Type B pancreatic cell (in vitro differentiated cells): Measurements from ENCODE around the gene SEMA3E. TPM values are rescaled to one million over a fixed set of nuclear protein-coding genes. Genes with fewer than 3 reads are reported as not detected.
"Not testable (repeated sequence)": the region's sequence is repeated elsewhere in the genome, so short reads cannot be mapped to it uniquely, and the experiment has no call there.

Source experiments
- DNase-seq: peaks from one replicate; pipeline ENCODE4 v3.0.0; 2021; ENCODE audit warnings: mixed read lengths; ENCODE audit not compliant: unreplicated experiment; ENCODE audit errors: extremely low spot score
- H3K27ac Mint-ChIP-seq: 2 replicates; pipeline ENCODE4 v1.8.0; 2021; ENCODE audit warnings: mild to moderate bottlenecking, mixed read lengths
- H3K27me3 Mint-ChIP-seq: 2 replicates; pipeline ENCODE4 v1.8.0; 2021; ENCODE audit warnings: mixed read lengths
- H3K36me3 Mint-ChIP-seq: 2 replicates; pipeline ENCODE4 v1.8.0; 2021; ENCODE audit warnings: mixed read lengths
- H3K4me1 Mint-ChIP-seq: one replicate; pipeline ENCODE4 v1.8.0; 2021; ENCODE audit warnings: mixed read lengths; ENCODE audit not compliant: unreplicated experiment
- H3K4me3 Mint-ChIP-seq: 2 replicates; pipeline ENCODE4 v1.8.0; 2021; ENCODE audit warnings: mild to moderate bottlenecking, mixed read lengths
- H3K9me3 Mint-ChIP-seq: 2 replicates; pipeline ENCODE4 v1.8.0; 2021; ENCODE audit warnings: mixed read lengths
- CTCF ChIP-seq: fragments of 200-600 bp; sonication (generic); conservative IDR thresholded peaks from 2 replicates; pipeline ENCODE4 v1.5.0; 2021; ENCODE audit warnings: antibody characterized with exemption, mild to moderate bottlenecking
- total RNA-seq: library from RNA; stranded (reverse); gene quantifications from 2 replicates; pipeline ENCODE4 v1.2.1, GENCODE V29; 2021; ENCODE audit warnings: low replicate concordance

SEMA3E gene
- total RNA-seq, 1 donor from 2014 or later = 27.7 TPM

DNA sequence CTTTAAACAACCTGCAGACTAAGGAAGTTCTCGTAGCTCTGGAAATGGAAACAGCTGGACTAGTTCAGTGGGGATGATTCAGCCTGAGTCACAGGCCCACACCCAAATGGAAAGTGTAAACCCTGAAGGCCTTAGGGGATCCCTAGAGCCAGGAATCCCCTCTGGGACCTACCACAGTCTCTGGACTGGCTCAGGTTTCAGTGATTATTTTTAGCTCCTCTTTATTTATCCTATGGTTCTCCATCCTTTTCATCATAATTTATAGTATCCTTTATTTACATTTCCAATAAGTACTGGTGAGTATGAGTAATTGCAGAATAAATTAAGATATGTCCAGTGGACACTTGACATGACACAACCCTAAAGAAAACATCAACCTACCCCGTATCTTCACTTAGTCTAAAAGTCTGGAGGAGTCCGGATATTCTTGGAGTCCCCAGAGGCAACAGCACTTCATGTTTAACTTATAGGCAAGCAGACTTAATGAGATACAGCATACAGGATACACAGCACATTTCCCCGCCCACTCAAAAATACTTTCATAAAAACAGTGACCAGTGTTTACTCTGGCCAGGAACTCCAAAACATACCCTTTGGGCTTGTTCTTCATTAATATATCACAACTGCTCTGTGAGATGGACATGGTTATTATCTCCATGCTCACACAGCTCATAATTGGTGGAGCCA is 28.4 kb upstream of the SEMA3E start:
- peak overlapping the region; percentile 41 for H3K4me3 Mint-ChIP-seq
- DNase-seq = no peak
- H3K9me3 Mint-ChIP-seq = peaks cover 3% of the 10 kb centered on the region
- no peak for TF ChIP-seq CTCF
- peak overlapping the region; percentile 47 for H3K27ac Mint-ChIP-seq
- no peaks in the 10 kb centered on the region for H3K36me3 Mint-ChIP-seq
- peaks cover 22% of the 10 kb centered on the region for H3K4me1 Mint-ChIP-seq
- H3K27me3 Mint-ChIP-seq = no peaks in the 10 kb centered on the region

DNA sequence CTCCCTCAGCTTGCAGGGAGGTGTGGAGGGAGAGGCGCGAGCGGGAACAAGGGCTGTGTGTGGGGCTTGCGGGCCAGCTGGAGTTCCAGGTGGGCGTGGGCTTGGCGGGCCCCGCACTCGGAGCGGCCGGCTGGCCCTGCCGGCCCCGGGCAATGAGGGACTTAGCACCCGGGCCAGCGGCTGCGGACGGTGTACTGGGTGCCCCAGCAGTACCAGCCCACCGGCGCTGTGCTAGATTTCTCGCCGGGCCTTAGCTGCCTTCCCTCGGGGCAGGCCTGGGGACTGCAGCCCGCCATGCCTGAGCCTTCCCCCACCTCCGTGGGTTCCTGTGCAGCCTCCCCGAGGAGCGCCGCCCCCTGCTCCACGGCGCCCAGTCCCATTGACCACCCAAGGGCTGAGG is 24.4 kb upstream of the SEMA3E start:
- not testable (repeated sequence) for H3K27me3 Mint-ChIP-seq, H3K9me3 Mint-ChIP-seq, H3K4me3 Mint-ChIP-seq, H3K36me3 Mint-ChIP-seq, H3K27ac Mint-ChIP-seq, DNase-seq
- peaks cover 19% of the 10 kb centered on the region for H3K4me1 Mint-ChIP-seq

DNA sequence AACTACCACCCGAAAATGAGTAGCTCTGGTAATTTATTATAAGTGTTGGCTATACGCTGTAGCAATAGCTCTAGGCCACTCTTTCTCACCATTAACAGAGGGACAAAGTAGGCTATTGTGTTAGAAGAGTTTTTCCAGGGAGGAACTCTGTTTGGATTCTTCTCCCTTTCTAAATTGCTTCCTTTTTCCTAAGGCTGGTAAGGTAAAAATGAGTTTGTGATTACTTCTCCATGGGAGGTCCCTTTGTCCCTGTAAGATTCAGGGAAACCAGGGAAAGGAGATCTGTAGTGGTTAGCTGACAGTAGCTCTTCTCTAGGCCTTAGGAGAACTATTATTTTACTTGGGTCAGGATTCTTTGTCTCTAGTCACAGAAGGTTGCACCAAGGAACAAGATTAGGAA is 23.2 kb upstream of the SEMA3E start:
- no peak for TF ChIP-seq CTCF
- Mint-ChIP-seq H3K9me3 (no peaks in the 10 kb centered on the region), H3K36me3 (no peaks in the 10 kb centered on the region), H3K27ac (peak overlapping the region; percentile 31), H3K4me1 (peaks cover 9% of the 10 kb centered on the region), H3K4me3 (no peak overlapping the region), H3K27me3 (no peaks in the 10 kb centered on the region)
- DNase-seq = no peak

GRCh38 chr7:83663131-83663530 is 14.2 kb upstream of the SEMA3E start:
- DNase-seq = no peak
- no peaks in the 10 kb centered on the region for H3K36me3 Mint-ChIP-seq
- H3K4me3 Mint-ChIP-seq = no peak overlapping the region
- H3K4me1 Mint-ChIP-seq = peaks cover 6% of the 10 kb centered on the region
- H3K27me3 Mint-ChIP-seq = no peaks in the 10 kb centered on the region
- no peak overlapping the region for H3K27ac Mint-ChIP-seq
- TF ChIP-seq CTCF = no peak
- no peaks in the 10 kb centered on the region for H3K9me3 Mint-ChIP-seq

DNA sequence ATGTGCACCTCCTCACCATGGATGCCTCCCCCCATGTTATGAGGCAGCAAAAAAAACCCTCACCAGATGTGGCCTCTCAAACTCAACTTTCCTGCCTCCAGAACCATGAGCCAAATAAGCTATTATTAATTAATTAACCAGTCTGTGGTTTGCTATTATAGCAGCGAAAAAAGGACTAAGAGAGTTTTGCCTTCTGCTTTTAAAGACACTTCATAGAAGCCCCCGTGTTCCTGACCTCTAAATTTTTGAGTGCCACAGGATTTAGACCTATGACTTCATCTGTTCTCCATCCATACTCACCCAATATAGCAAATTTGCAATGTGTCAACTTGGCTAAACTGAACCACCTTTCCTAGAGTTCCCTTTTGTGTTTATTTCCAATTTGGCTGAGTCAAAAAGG is 9.2 kb upstream of the SEMA3E start:
- Mint-ChIP-seq H3K4me3 (no peak overlapping the region), H3K4me1 (no peaks in the 10 kb centered on the region), H3K27ac (no peak overlapping the region), H3K36me3 (no peaks in the 10 kb centered on the region), H3K9me3 (no peaks in the 10 kb centered on the region), H3K27me3 (no peaks in the 10 kb centered on the region)
- DNase-seq = no peak
- no peak for TF ChIP-seq CTCF

DNA sequence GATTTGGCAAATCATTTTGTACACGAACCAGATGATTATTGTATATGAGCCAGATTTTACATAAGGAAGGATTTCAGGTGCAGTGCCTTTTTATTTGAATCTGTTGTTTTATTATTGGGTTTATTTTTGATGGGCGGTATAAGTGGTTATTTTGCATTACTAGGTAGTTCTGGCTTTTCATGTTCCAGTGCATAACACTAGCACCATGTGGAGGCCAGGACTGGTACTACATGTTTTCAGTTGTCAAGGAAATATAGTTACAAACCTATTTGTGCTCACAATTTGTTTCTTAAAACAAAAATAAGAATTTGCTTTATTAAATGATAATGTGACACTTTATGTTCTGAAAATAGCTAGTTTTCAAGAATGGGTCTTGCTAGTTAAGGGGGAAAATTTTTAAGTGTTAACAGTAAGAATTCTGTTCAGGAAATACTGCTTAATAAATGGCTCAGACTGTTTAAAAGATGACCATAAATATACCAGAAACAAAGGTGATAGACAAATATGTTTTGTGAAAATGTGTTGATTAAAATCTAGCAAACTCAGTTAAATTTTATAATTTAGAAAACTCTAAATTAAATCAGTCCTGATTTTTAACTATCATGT is 7.1 kb upstream of the SEMA3E start:
- H3K27me3 Mint-ChIP-seq = no peaks in the 10 kb centered on the region
- no peaks in the 10 kb centered on the region for H3K4me1 Mint-ChIP-seq
- no peak for DNase-seq
- H3K36me3 Mint-ChIP-seq = no peaks in the 10 kb centered on the region
- TF ChIP-seq CTCF = peak; percentile 87
- peaks cover 5% of the 10 kb centered on the region for H3K9me3 Mint-ChIP-seq
- no peak overlapping the region for H3K4me3 Mint-ChIP-seq
- no peak overlapping the region for H3K27ac Mint-ChIP-seq
